ENCODE measurements around the gene CHST10. TPM values are rescaled to one million over a fixed set of nuclear protein-coding genes. Genes with fewer than 3 reads are reported as not detected.

CHST10 gene
- total and polyA plus RNA-seq, 4 donors = 2.1 to 6.7 (median 4.9) TPM

- no peak for DNase-seq
- Histone ChIP-seq H3K27ac (ENCODE audit: low read depth in 1 of 2, low read length in 2 of 2) (no peak overlapping the region), H3K4me1 (ENCODE audit: control insufficient read depth in 1 of 2, insufficient read depth in 2 of 2, low read length in 2 of 2) (no peaks in the 10 kb centered on the region), H3K4me3 (ENCODE audit: low read length in 2 of 2) (no peak overlapping the region), H3K27me3 (ENCODE audit: control insufficient read depth in 1 of 2, insufficient read depth in 2 of 2, low read length in 1 of 2) (no peaks in the 10 kb centered on the region), H3K9me3 (ENCODE audit: control insufficient read depth, low read length) (no peaks in the 10 kb centered on the region), H3K36me3 (ENCODE audit: control insufficient read depth in 1 of 2, insufficient read depth in 2 of 2, low read length in 1 of 2) (peaks cover 0 to 5% of the 10 kb centered on the region in 2 donors)
- WGBS, 2 donors = 47% methylated on average over 12 of the region's 12 CpGs
- ATAC-seq (ENCODE audit: low FRiP score) = no peak
- intact Hi-C loops (cut with DNase I) = no loop called here
Observed at GRCh38 chr2:100394111-100394641, 23.3 kb downstream of the CHST10 start.

GRCh38 chr2:100393362-100393761 is 24.1 kb downstream of the CHST10 start:
- H3K27ac ChIP-seq (ENCODE audit: low read depth in 1 of 2, low read length in 2 of 2) = no peak overlapping the region
- H3K36me3 ChIP-seq (ENCODE audit: control insufficient read depth in 1 of 2, insufficient read depth in 2 of 2, low read length in 1 of 2) = peaks cover 0 to 5% of the 10 kb centered on the region in 2 donors
- 91 to 96% methylated on average over 15 of the region's 15 CpGs for WGBS, 2 donors

GRCh38 chr2:100392715-100393114 is 24.8 kb downstream of the CHST10 start:
- 93 to 94% methylated on average over 8 of the region's 8 CpGs for WGBS, 2 donors
- no peak for DNase-seq
- intact Hi-C loops (cut with DNase I) = no loop called here
- no peak for ATAC-seq (ENCODE audit: low FRiP score)
- no peaks in the 10 kb centered on the region for H3K9me3 ChIP-seq (ENCODE audit: control insufficient read depth, low read length)
- H3K4me3 ChIP-seq (ENCODE audit: low read length in 2 of 2) = no peak overlapping the region
- no peak overlapping the region for H3K27ac ChIP-seq (ENCODE audit: low read depth in 1 of 2, low read length in 2 of 2)
- H3K36me3 ChIP-seq (ENCODE audit: control insufficient read depth in 1 of 2, insufficient read depth in 2 of 2, low read length in 1 of 2) = peaks cover 0 to 5% of the 10 kb centered on the region in 2 donors
- no peaks in the 10 kb centered on the region for H3K4me1 ChIP-seq (ENCODE audit: control insufficient read depth in 1 of 2, insufficient read depth in 2 of 2, low read length in 2 of 2)
- no peaks in the 10 kb centered on the region for H3K27me3 ChIP-seq (ENCODE audit: control insufficient read depth in 1 of 2, insufficient read depth in 2 of 2, low read length in 1 of 2)

More at GRCh38 chr2:100393362-100393761, 24.1 kb downstream of the CHST10 start:
- Histone ChIP-seq H3K9me3 (ENCODE audit: control insufficient read depth, low read length) (no peaks in the 10 kb centered on the region), H3K27me3 (ENCODE audit: control insufficient read depth in 1 of 2, insufficient read depth in 2 of 2, low read length in 1 of 2) (no peaks in the 10 kb centered on the region), H3K4me3 (ENCODE audit: low read length in 2 of 2) (no peak overlapping the region), H3K4me1 (ENCODE audit: control insufficient read depth in 1 of 2, insufficient read depth in 2 of 2, low read length in 2 of 2) (no peaks in the 10 kb centered on the region)
- no peak for DNase-seq
- no peak for ATAC-seq (ENCODE audit: low FRiP score)
- intact Hi-C loops (cut with DNase I) = no loop called here

- 88 to 90% methylated on average over 23 of the region's 23 CpGs for whole genome bisulfite sequencing, 2 donors
Observed at GRCh38 chr2:100391735-100392515, 25.5 kb downstream of the CHST10 start.

GRCh38 chr2:100390001-100390940 is 27.2 kb downstream of the CHST10 start:
- Histone ChIP-seq H3K27ac (ENCODE audit: low read depth in 1 of 2, low read length in 2 of 2) (no peak overlapping the region), H3K4me3 (ENCODE audit: low read length in 2 of 2) (no peak overlapping the region), H3K36me3 (ENCODE audit: control insufficient read depth in 1 of 2, insufficient read depth in 2 of 2, low read length in 1 of 2) (peaks cover 0 to 3% of the 10 kb centered on the region in 2 donors), H3K9me3 (ENCODE audit: control insufficient read depth, low read length) (no peaks in the 10 kb centered on the region), H3K4me1 (ENCODE audit: control insufficient read depth in 1 of 2, insufficient read depth in 2 of 2, low read length in 2 of 2) (no peaks in the 10 kb centered on the region), H3K27me3 (ENCODE audit: control insufficient read depth in 1 of 2, insufficient read depth in 2 of 2, low read length in 1 of 2) (no peaks in the 10 kb centered on the region)
- intact Hi-C loops (cut with DNase I) = no loop called here
- DNase-seq (no peak), ATAC-seq (ENCODE audit: low FRiP score) (no peak)
- 86 to 90% methylated on average over 12 of the region's 12 CpGs for WGBS, 2 donors

More at GRCh38 chr2:100391735-100392515, 25.5 kb downstream of the CHST10 start:
- intact Hi-C loops (cut with DNase I) = no loop called here
- Histone ChIP-seq H3K4me1 (ENCODE audit: control insufficient read depth in 1 of 2, insufficient read depth in 2 of 2, low read length in 2 of 2) (no peaks in the 10 kb centered on the region), H3K9me3 (ENCODE audit: control insufficient read depth, low read length) (no peaks in the 10 kb centered on the region), H3K4me3 (ENCODE audit: low read length in 2 of 2) (no peak overlapping the region), H3K36me3 (ENCODE audit: control insufficient read depth in 1 of 2, insufficient read depth in 2 of 2, low read length in 1 of 2) (peaks cover 0 to 5% of the 10 kb centered on the region in 2 donors), H3K27me3 (ENCODE audit: control insufficient read depth in 1 of 2, insufficient read depth in 2 of 2, low read length in 1 of 2) (no peaks in the 10 kb centered on the region), H3K27ac (ENCODE audit: low read depth in 1 of 2, low read length in 2 of 2) (no peak overlapping the region)
- ATAC-seq (ENCODE audit: low FRiP score) = peak; percentile 23
- DNase-seq = no peak

GRCh38 chr2:100388703-100389102 is 28.8 kb downstream of the CHST10 start:
- no peaks in the 10 kb centered on the region for H3K4me1 ChIP-seq (ENCODE audit: control insufficient read depth in 1 of 2, insufficient read depth in 2 of 2, low read length in 2 of 2)
- DNase-seq (no peak), ATAC-seq (ENCODE audit: low FRiP score) (no peak)
- WGBS, 2 donors = 85 to 87% methylated on average over 6 of the region's 6 CpGs
- H3K27me3 ChIP-seq (ENCODE audit: control insufficient read depth in 1 of 2, insufficient read depth in 2 of 2, low read length in 1 of 2) = no peaks in the 10 kb centered on the region
- intact Hi-C loops (cut with DNase I) = loop anchor here in 1 of 2 donors (10.0 kb wide), 1 partner anchor 834 kb away; no protein-coding TSS in a partner anchor
- H3K9me3 ChIP-seq (ENCODE audit: control insufficient read depth, low read length) = no peaks in the 10 kb centered on the region
- no peak overlapping the region for H3K4me3 ChIP-seq (ENCODE audit: low read length in 2 of 2)
- no peak overlapping the region for H3K27ac ChIP-seq (ENCODE audit: low read depth in 1 of 2, low read length in 2 of 2)
- H3K36me3 ChIP-seq (ENCODE audit: control insufficient read depth in 1 of 2, insufficient read depth in 2 of 2, low read length in 1 of 2) = peaks cover 0 to 3% of the 10 kb centered on the region in 2 donors

- Histone ChIP-seq H3K27me3 (ENCODE audit: control insufficient read depth in 1 of 2, insufficient read depth in 2 of 2, low read length in 1 of 2) (no peaks in the 10 kb centered on the region), H3K4me1 (ENCODE audit: control insufficient read depth in 1 of 2, insufficient read depth in 2 of 2, low read length in 2 of 2) (no peaks in the 10 kb centered on the region), H3K9me3 (ENCODE audit: control insufficient read depth, low read length) (no peaks in the 10 kb centered on the region), H3K36me3 (ENCODE audit: control insufficient read depth in 1 of 2, insufficient read depth in 2 of 2, low read length in 1 of 2) (no peaks in the 10 kb centered on the region), H3K27ac (ENCODE audit: low read depth in 1 of 2, low read length in 2 of 2) (no peak overlapping the region), H3K4me3 (ENCODE audit: low read length in 2 of 2) (no peak overlapping the region)
- no peak for DNase-seq
- intact Hi-C loops (cut with DNase I) = loop anchor here (5.0 to 10.0 kb wide), 2 partner anchors 827 to 829 kb away; no protein-coding TSS in a partner anchor
- no peak for ATAC-seq (ENCODE audit: low FRiP score)
- WGBS, 2 donors = 89 to 91% methylated on average over 5 of the region's 5 CpGs
Observed at GRCh38 chr2:100383954-100384353, 33.5 kb downstream of the CHST10 start.

GRCh38 chr2:100383306-100383705 is 34.2 kb downstream of the CHST10 start:
- intact Hi-C loops (cut with DNase I) = loop anchor here (5.0 to 10.0 kb wide), 2 partner anchors 826 to 829 kb away; no protein-coding TSS in a partner anchor
- no peak for DNase-seq

More at GRCh38 chr2:100383306-100383705, 34.2 kb downstream of the CHST10 start:
- 77 to 81% methylated on average over 3 of the region's 3 CpGs for WGBS, 2 donors
- H3K9me3 ChIP-seq (ENCODE audit: control insufficient read depth, low read length) = no peaks in the 10 kb centered on the region
- ATAC-seq (ENCODE audit: low FRiP score) = no peak
- H3K27me3 ChIP-seq (ENCODE audit: control insufficient read depth in 1 of 2, insufficient read depth in 2 of 2, low read length in 1 of 2) = no peaks in the 10 kb centered on the region
- H3K4me1 ChIP-seq (ENCODE audit: control insufficient read depth in 1 of 2, insufficient read depth in 2 of 2, low read length in 2 of 2) = no peaks in the 10 kb centered on the region
- no peaks in the 10 kb centered on the region for H3K36me3 ChIP-seq (ENCODE audit: control insufficient read depth in 1 of 2, insufficient read depth in 2 of 2, low read length in 1 of 2)
- no peak overlapping the region for H3K27ac ChIP-seq (ENCODE audit: low read depth in 1 of 2, low read length in 2 of 2)
- no peak overlapping the region for H3K4me3 ChIP-seq (ENCODE audit: low read length in 2 of 2)
